ENCODE measurements around the gene ZNF19. TPM values are rescaled to one million over a fixed set of nuclear protein-coding genes. Genes with fewer than 3 reads are reported as not detected.

Gene ZNF19
- total and polyA plus RNA-seq, 3 experiments from 2014 or later, result 1.5 to 3.1 (median 3.1) TPM

DNA sequence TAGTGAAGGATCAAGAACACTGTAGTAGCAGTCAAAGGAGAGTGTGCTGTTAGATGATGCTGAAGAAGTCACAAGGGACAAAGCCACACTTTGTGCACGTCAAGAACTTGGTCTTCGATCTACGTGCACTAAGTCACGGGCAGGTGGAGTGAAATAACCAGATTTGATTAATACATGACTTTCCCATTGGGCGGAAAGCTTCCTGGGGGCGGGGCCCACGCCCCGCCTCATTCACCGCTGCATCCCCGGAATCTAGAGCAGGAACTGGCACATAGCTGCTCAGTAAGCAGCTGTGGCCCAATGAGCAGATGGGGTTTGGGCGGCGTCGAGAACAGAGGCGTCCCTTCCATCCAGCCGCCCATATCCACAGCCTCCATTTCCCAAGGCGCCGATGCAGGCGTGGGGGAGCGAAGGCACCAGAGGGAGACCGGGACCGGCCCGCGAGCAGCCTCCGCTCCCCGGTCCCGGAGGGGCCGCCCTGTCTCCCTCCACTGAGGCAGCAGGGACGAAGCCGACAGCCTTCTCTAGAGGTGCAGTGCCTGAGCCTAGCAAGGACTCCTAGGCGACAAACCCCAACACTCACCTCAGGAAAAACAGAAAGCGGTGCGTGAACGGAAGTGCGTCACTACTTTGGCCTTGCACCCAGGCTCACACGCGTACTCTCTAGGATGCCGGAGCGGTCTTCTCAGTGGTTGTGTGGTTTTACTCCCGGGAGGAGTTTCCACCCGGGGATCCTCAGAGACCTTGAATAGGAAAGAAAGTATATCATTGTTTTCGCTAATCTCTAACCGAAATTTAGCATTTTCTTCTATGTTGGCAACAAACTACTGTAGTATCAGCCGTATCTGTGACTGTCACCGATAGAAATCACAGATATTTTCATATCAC, 4.9 kb downstream of the ZNF19 start:
- Mint-ChIP-seq H3K9me3 (no peaks in the 10 kb centered on the region), H3K27ac (peak overlapping the region; percentile 80 to 97 (median 91)), H3K4me3 (peak overlapping the region; percentile 81 to 93 (median 88)), H3K27me3 (peaks cover 3% of the 10 kb centered on the region in 2 donors), H3K4me1 (peaks cover 15 to 16% (median 15%) of the 10 kb centered on the region in 3 donors), H3K36me3 (peaks cover 0 to 3% (median 3%) of the 10 kb centered on the region in 3 donors)
- no peaks in the 10 kb centered on the region for H3K36me3 ChIP-seq (ENCODE audit: insufficient read depth, low read length)
- peak; percentile 67 to 87 (median 86) for DNase-seq
- H3K4me1 ChIP-seq (ENCODE audit: insufficient read depth, low read length), result peaks cover 11% of the 10 kb centered on the region
- peak overlapping the region; percentile 85 for H3K4me3 ChIP-seq (ENCODE audit: low read length)
- CTCF ChIA-PET, result interaction anchor here (0.8 to 2.8 kb wide), 6 partner anchors 20 to 127 kb away, joined by 3 to 14 read pairs (median 4); partner anchors contain the start of gene ZNF23
- POLR2A ChIA-PET, result interaction anchor here (2.5 kb wide), 1 partner anchor 22 kb away, joined by 14 read pairs; the partner anchor contains the start of gene ZNF23
- no peaks in the 10 kb centered on the region for H3K27me3 ChIP-seq (ENCODE audit: insufficient read depth, low read length, poor library complexity, severe bottlenecking)
- H3K9me3 ChIP-seq (ENCODE audit: low read length), result no peaks in the 10 kb centered on the region
- peak overlapping the region; percentile 96 for H3K27ac ChIP-seq (ENCODE audit: low read depth, low read length)

DNA sequence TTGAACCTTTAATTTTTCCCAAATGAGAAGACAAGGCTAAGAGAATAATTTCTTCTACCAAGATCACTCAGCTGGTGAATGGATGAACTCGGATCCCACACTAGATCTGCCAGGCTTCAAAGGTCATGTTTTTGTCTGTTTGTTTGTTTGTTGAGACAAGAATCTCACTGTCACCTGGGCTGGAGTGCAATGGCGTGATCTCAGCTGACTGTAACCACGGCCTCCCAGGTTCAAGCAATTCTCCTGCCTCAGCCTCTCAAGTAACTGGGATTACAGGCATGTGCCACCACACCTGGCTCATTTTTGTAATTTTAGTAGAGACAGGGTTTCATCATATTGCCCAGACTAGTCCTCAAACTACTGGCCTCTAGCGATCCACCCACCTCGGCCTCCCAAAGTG, 6.6 kb downstream of the ZNF19 start:
- POLR2A ChIA-PET, result no interaction called here
- H3K4me1 Mint-ChIP-seq, result peaks cover 15 to 16% (median 15%) of the 10 kb centered on the region in 3 donors
- no peaks in the 10 kb centered on the region for H3K9me3 Mint-ChIP-seq
- peak overlapping the region in 3 of 7 donors; percentile 14 to 36 (median 32) for H3K4me3 Mint-ChIP-seq
- H3K4me1 ChIP-seq (ENCODE audit: insufficient read depth, low read length), result peaks cover 11% of the 10 kb centered on the region
- H3K9me3 ChIP-seq (ENCODE audit: low read length), result no peaks in the 10 kb centered on the region
- DNase-seq, result no peak
- no peaks in the 10 kb centered on the region for H3K27me3 ChIP-seq (ENCODE audit: insufficient read depth, low read length, poor library complexity, severe bottlenecking)
- H3K27ac ChIP-seq (ENCODE audit: low read depth, low read length), result no peak overlapping the region
- peaks cover 3 to 15% (median 12%) of the 10 kb centered on the region in 3 donors for H3K36me3 Mint-ChIP-seq
- CTCF ChIA-PET, result no interaction called here
- H3K27me3 Mint-ChIP-seq, result peaks cover 1 to 3% of the 10 kb centered on the region in 2 donors
- peak overlapping the region in 5 of 8 donors; percentile 34 to 97 (median 80) for H3K27ac Mint-ChIP-seq
- no peaks in the 10 kb centered on the region for H3K36me3 ChIP-seq (ENCODE audit: insufficient read depth, low read length)
- no peak overlapping the region for H3K4me3 ChIP-seq (ENCODE audit: low read length)

DNA sequence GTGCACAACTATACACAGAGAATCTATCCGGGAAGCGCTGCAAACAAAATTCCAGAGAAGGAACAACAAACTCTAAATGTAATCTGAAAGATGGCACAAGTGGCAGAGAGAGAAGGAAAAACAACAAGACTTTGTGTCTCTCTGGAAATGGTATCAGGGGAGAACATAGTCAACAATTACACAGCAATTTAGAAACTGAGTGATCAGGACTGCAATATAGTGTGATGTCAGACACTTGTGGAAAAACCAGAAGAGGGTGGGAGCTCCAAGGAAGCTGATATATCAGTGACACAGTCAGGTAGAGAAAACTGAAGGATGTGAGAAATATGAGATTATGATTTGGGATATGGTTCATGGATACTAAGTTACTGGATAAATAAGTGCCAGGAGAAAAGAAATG, 8.2 kb downstream of the ZNF19 start:
- H3K4me1 ChIP-seq (ENCODE audit: insufficient read depth, low read length), result peaks cover 11% of the 10 kb centered on the region
- H3K4me1 Mint-ChIP-seq, result peaks cover 15 to 16% (median 15%) of the 10 kb centered on the region in 3 donors
- H3K36me3 ChIP-seq (ENCODE audit: insufficient read depth, low read length), result peaks cover 9% of the 10 kb centered on the region
- H3K27me3 ChIP-seq (ENCODE audit: insufficient read depth, low read length, poor library complexity, severe bottlenecking), result no peaks in the 10 kb centered on the region
- CTCF ChIA-PET, result interaction anchor here (1.7 kb wide), 1 partner anchor 19 kb away, joined by 5 read pairs; the partner anchor contains the start of gene ZNF23
- no peak overlapping the region for H3K27ac ChIP-seq (ENCODE audit: low read depth, low read length)
- no peak for DNase-seq
- peak overlapping the region in 2 of 8 donors; percentile 5 to 64 for H3K27ac Mint-ChIP-seq
- no peak overlapping the region for H3K4me3 ChIP-seq (ENCODE audit: low read length)
- H3K27me3 Mint-ChIP-seq, result no peaks in the 10 kb centered on the region
- no peaks in the 10 kb centered on the region for H3K9me3 Mint-ChIP-seq
- peak overlapping the region in 1 of 7 donors; percentile 70 for H3K4me3 Mint-ChIP-seq
- no peaks in the 10 kb centered on the region for H3K9me3 ChIP-seq (ENCODE audit: low read length)
- H3K36me3 Mint-ChIP-seq, result peaks cover 15 to 30% (median 24%) of the 10 kb centered on the region in 3 donors
- POLR2A ChIA-PET, result no interaction called here

- Mint-ChIP-seq H3K36me3 (peaks cover 30 to 46% (median 31%) of the 10 kb centered on the region in 3 donors), H3K9me3 (no peaks in the 10 kb centered on the region), H3K4me1 (peaks cover 9 to 10% (median 9%) of the 10 kb centered on the region in 3 donors), H3K27ac (peak overlapping the region in 2 of 8 donors; percentile 10 to 24), H3K27me3 (no peaks in the 10 kb centered on the region), H3K4me3 (no peak overlapping the region)
- no peak for DNase-seq
- ChIA-PET CTCF (interaction anchor here (0.8 to 1.1 kb wide), 2 partner anchors 9 to 22 kb away, joined by 3 read pairs; no protein-coding TSS in a partner anchor), POLR2A (no interaction called here)
- Histone ChIP-seq H3K9me3 (ENCODE audit: low read length) (no peaks in the 10 kb centered on the region), H3K27me3 (ENCODE audit: insufficient read depth, low read length, poor library complexity, severe bottlenecking) (no peaks in the 10 kb centered on the region), H3K36me3 (ENCODE audit: insufficient read depth, low read length) (peaks cover 13% of the 10 kb centered on the region), H3K4me1 (ENCODE audit: insufficient read depth, low read length) (peaks cover 6% of the 10 kb centered on the region), H3K27ac (ENCODE audit: low read depth, low read length) (no peak overlapping the region), H3K4me3 (ENCODE audit: low read length) (no peak overlapping the region)
These were observed 9.7 kb downstream of the ZNF19 start for GRCh38 chr16:71479420-71479819.

GRCh38 chr16:71476457-71477124, 12.5 kb downstream of the ZNF19 start:
- CTCF ChIA-PET, result no interaction called here
- no peaks in the 10 kb centered on the region for H3K4me1 ChIP-seq (ENCODE audit: insufficient read depth, low read length)
- DNase-seq, result no peak
- peaks cover 13% of the 10 kb centered on the region for H3K36me3 ChIP-seq (ENCODE audit: insufficient read depth, low read length)
- Mint-ChIP-seq H3K27ac (no peak overlapping the region), H3K9me3 (no peaks in the 10 kb centered on the region), H3K4me3 (peak overlapping the region in 1 of 7 donors; percentile 19), H3K27me3 (no peaks in the 10 kb centered on the region), H3K36me3 (peaks cover 31 to 52% (median 32%) of the 10 kb centered on the region in 3 donors), H3K4me1 (no peaks in the 10 kb centered on the region)
- no peaks in the 10 kb centered on the region for H3K27me3 ChIP-seq (ENCODE audit: insufficient read depth, low read length, poor library complexity, severe bottlenecking)
- H3K27ac ChIP-seq (ENCODE audit: low read depth, low read length), result no peak overlapping the region
- POLR2A ChIA-PET, result no interaction called here
- no peak overlapping the region for H3K4me3 ChIP-seq (ENCODE audit: low read length)
- H3K9me3 ChIP-seq (ENCODE audit: low read length), result no peaks in the 10 kb centered on the region

DNA sequence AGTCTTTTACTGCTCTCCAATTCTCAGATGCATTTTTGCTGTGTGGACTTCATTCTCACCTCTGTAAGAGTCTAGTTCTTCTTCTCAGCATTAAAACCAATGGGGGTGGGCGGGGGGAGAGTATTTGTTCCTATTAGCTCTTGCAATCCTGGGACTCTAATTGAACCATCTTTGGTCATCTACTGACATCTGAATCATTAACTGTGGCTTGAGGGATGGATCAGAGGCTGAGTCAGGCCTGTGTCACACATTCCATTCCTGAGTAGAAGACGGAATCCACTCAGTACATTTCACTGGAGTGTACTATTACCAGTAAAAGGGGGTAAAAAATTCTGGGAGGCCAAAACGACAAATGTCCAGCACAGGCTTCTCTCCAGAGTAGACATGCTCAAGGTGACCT, 14.3 kb downstream of the ZNF19 start:
- Histone ChIP-seq H3K27ac (ENCODE audit: low read depth, low read length) (no peak overlapping the region), H3K4me1 (ENCODE audit: insufficient read depth, low read length) (no peaks in the 10 kb centered on the region), H3K36me3 (ENCODE audit: insufficient read depth, low read length) (peaks cover 13% of the 10 kb centered on the region), H3K4me3 (ENCODE audit: low read length) (no peak overlapping the region), H3K27me3 (ENCODE audit: insufficient read depth, low read length, poor library complexity, severe bottlenecking) (no peaks in the 10 kb centered on the region), H3K9me3 (ENCODE audit: low read length) (no peaks in the 10 kb centered on the region)
- POLR2A ChIA-PET, result no interaction called here
- Mint-ChIP-seq H3K9me3 (no peaks in the 10 kb centered on the region), H3K36me3 (peaks cover 30 to 53% (median 31%) of the 10 kb centered on the region in 3 donors), H3K27ac (no peak overlapping the region), H3K4me1 (no peaks in the 10 kb centered on the region), H3K27me3 (no peaks in the 10 kb centered on the region), H3K4me3 (no peak overlapping the region)
- CTCF ChIA-PET, result no interaction called here
- no peak for DNase-seq

DNA sequence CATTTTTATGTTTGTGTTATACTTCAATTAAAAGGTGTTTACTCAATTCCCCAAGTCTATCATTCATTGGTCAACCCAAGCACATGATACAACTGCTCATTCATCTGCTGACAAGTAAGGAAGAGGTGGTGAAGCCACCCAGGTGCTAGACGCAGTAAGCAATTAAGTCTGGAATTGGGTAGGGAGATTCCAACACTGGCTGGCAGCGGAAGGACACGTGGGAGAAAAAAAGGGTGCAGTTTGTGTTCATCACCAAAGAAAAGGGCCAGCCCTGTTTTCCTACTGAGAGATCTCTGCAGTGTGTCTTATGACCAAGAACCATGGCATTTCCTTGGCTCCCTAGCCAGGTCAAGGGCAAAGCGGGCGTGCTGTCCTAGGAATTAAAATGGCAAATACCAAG, 15.2 kb downstream of the ZNF19 start:
- H3K9me3 ChIP-seq (ENCODE audit: low read length), result no peaks in the 10 kb centered on the region
- ChIA-PET POLR2A (no interaction called here), CTCF (interaction anchor here (1.0 kb wide), 1 partner anchor 61 kb away, joined by 3 read pairs; no protein-coding TSS in a partner anchor)
- H3K27me3 ChIP-seq (ENCODE audit: insufficient read depth, low read length, poor library complexity, severe bottlenecking), result no peaks in the 10 kb centered on the region
- Mint-ChIP-seq H3K36me3 (peaks cover 32 to 56% (median 36%) of the 10 kb centered on the region in 3 donors), H3K4me3 (no peak overlapping the region), H3K27me3 (peaks cover 0 to 3% of the 10 kb centered on the region in 2 donors), H3K4me1 (no peaks in the 10 kb centered on the region), H3K27ac (no peak overlapping the region), H3K9me3 (no peaks in the 10 kb centered on the region)
- H3K4me1 ChIP-seq (ENCODE audit: insufficient read depth, low read length), result no peaks in the 10 kb centered on the region
- no peak overlapping the region for H3K4me3 ChIP-seq (ENCODE audit: low read length)
- H3K27ac ChIP-seq (ENCODE audit: low read depth, low read length), result no peak overlapping the region
- DNase-seq, result no peak
- peaks cover 13% of the 10 kb centered on the region for H3K36me3 ChIP-seq (ENCODE audit: insufficient read depth, low read length)

Data from CD8-positive, alpha-beta memory T cell (primary cell).